Upper lobe of left lung (tissue), 4 donors: ENCODE data around the gene MUC22.

Experiments
- CTCF ChIP-seq, 6 experiments: fragments of 450-650 bp in 4 of 6; fragments of 200-600 bp in 2 of 6; sonication (generic) in 2 of 6; IDR thresholded peaks; one replicate each; pipeline ENCODE4 v1.5.1; 2016 to 2019; ENCODE audit warnings: antibody characterized with exemption in 6 of 6
- EP300 ChIP-seq, 4 donors: sonication (generic); formaldehyde crosslinking; IDR thresholded peaks; one replicate each; pipeline ENCODE4 v1.5.1; 2017; ENCODE audit warnings: antibody characterized with exemption in 4 of 4, control low read depth in 2 of 4
- POLR2A ChIP-seq, 4 donors: fragments of 450-650 bp; IDR thresholded peaks; one replicate each; pipeline ENCODE4 v1.5.1; 2016 to 2017; ENCODE audit warnings: antibody characterized with exemption in 4 of 4, mild to moderate bottlenecking in 2 of 4
- POLR2AphosphoS5 ChIP-seq, 2 donors: sonication (generic); formaldehyde crosslinking; IDR thresholded peaks; one replicate each; pipeline ENCODE4 v1.5.1; 2017; ENCODE audit warnings: antibody characterized with exemption in 2 of 2

- TF ChIP-seq CTCF (IDR thresholded peaks at IDR 0.05) (peak in 4 of 6 experiments; percentile 8 to 50 (median 28)), POLR2A (IDR thresholded peaks at IDR 0.05) (peak in 1 of 4 donors; percentile 46), POLR2AphosphoS5 (IDR thresholded peaks at IDR 0.05) (peak in 1 of 2 donors; percentile 48), EP300 (IDR thresholded peaks at IDR 0.05) (peak in 2 of 4 donors; percentile 18 to 49)
These were observed 28.1 kb upstream of the MUC22 start for GRCh38 chr6:30981942-30982772.
